NB4 (cell line): Measurements from ENCODE around the gene FRYL.
"Not testable (repeated sequence)": the region's sequence is repeated elsewhere in the genome, so short reads cannot be mapped to it uniquely, and the experiment has no call there.

Source experiments
- DNase-seq: peaks from one replicate; pipeline ENCODE4 v3.0.0; 2010; ENCODE audit warnings: low read depth
- H3K4me3 ChIP-seq: one replicate; pipeline ENCODE4 v1.5.1; 2011; ENCODE audit warnings: mild to moderate bottlenecking, low read depth, low read length, moderate library complexity
- MYC ChIP-seq: IDR thresholded peaks from 2 replicates; pipeline ENCODE4 v1.6.1; 2011; ENCODE audit warnings: low read depth, low read length
- POLR2A ChIP-seq: IDR thresholded peaks from 2 replicates; pipeline ENCODE4 v1.6.1; 2011; ENCODE audit warnings: mild to moderate bottlenecking; ENCODE audit not compliant: insufficient read length; ENCODE audit errors: extremely low read depth
- TF ChIP-seq, protein P1 (sequence below): IDR thresholded peaks from one replicate; pipeline ENCODE4 v1.5.1; 2012; ENCODE audit warnings: low read depth, low read length
- TF ChIP-seq, protein P2 (sequence below): IDR thresholded peaks from 2 replicates; pipeline ENCODE4 v1.6.1; 2011; ENCODE audit warnings: low read depth, low read length

Gene FRYL

DNA sequence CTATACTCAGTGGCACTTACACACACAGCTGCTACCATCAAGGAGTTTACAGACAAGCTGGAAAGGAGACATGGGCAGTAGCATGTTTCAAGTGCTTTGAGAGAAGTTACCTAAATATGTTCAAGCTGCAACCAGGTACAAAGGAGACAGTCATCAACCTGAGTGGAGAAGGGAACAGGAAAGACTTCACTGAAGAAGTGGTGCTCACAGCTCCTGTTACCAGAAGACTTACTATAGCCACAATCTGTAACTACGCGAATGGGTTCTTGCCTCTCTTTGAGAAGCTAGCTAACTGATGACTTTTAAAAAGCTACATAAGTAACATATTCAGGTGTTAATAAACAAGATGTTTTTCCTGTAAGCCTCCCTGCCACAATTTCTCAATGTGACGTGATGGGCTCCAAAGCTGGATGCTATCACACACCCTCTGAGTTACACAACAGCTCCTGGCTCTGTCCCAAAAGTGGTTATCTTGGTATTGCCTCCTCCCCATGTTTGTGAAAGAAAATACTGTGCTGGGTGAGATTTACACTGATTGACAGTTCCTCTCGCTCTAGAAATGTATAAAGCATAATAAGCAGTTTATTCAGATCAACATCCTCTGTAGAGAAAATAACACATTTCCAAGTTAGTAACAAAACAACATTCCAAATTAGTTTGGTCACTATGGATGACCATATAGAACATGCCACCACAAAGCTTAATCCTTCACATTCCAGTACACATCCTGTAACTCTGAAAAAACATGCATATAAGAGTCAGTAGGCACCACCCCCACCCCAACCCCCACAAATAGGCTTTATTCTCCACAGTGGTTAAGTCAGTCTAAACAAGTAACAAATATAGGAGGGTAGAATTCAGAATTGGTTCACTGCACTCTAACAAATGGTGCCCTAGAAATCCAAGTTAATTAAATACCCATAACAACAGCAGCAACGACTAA is 81.8 kb downstream of the FRYL start:
- no peak for TF ChIP-seq POLR2A
- TF ChIP-seq MYC: no peak
- TF ChIP-seq, protein P1, sequence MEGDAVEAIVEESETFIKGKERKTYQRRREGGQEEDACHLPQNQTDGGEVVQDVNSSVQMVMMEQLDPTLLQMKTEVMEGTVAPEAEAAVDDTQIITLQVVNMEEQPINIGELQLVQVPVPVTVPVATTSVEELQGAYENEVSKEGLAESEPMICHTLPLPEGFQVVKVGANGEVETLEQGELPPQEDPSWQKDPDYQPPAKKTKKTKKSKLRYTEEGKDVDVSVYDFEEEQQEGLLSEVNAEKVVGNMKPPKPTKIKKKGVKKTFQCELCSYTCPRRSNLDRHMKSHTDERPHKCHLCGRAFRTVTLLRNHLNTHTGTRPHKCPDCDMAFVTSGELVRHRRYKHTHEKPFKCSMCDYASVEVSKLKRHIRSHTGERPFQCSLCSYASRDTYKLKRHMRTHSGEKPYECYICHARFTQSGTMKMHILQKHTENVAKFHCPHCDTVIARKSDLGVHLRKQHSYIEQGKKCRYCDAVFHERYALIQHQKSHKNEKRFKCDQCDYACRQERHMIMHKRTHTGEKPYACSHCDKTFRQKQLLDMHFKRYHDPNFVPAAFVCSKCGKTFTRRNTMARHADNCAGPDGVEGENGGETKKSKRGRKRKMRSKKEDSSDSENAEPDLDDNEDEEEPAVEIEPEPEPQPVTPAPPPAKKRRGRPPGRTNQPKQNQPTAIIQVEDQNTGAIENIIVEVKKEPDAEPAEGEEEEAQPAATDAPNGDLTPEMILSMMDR: no peak
- TF ChIP-seq, protein P2, sequence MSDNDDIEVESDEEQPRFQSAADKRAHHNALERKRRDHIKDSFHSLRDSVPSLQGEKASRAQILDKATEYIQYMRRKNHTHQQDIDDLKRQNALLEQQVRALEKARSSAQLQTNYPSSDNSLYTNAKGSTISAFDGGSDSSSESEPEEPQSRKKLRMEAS: no peak
- peak; percentile 54 for DNase-seq
- no peak overlapping the region for H3K4me3 ChIP-seq

DNA sequence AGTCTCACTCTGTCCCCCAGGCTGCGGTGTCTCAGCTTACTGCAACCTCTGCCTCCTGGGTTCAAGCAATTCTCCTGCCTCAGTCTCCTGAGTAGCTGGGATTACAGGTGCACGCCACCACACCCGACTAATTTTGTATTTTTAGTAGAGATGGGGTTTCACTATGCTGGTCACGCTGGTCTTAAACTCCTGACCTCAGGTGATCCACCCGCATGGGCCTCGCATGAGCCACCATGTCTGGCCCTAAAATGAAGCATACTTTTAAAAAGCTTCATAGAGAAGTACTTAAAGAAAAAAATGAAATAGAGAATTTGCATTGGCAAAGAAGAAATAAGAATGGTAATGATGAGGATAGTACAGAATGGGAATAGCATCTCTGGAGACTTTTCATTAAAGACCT is 82.6 kb downstream of the FRYL start:
- DNase-seq, H3K4me3 ChIP-seq: not testable (repeated sequence)

DNA sequence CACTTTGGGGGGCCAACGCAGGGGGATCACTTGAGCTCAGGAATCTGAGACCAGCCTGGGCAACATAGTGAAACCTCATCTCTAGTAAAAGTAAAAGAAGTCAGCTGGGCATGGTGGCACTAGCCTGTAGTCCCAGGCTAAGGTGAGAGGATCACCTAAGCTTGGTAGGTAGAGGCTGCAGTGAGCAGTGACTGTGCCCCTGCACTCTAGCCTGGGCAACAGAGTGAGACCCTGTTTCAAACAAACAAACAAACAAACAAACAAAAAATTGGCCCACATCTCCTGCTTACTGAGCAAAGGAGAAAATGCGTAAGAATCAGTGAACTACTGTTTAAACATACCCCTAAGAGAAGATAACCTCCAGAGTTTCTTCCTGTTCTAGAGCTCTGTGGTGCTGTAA is 85.3 kb downstream of the FRYL start:
- DNase-seq: no peak
- TF ChIP-seq, protein P1: no peak
- TF ChIP-seq, protein P2: no peak
- TF ChIP-seq POLR2A (no peak), MYC (no peak)
- no peak overlapping the region for H3K4me3 ChIP-seq

DNA sequence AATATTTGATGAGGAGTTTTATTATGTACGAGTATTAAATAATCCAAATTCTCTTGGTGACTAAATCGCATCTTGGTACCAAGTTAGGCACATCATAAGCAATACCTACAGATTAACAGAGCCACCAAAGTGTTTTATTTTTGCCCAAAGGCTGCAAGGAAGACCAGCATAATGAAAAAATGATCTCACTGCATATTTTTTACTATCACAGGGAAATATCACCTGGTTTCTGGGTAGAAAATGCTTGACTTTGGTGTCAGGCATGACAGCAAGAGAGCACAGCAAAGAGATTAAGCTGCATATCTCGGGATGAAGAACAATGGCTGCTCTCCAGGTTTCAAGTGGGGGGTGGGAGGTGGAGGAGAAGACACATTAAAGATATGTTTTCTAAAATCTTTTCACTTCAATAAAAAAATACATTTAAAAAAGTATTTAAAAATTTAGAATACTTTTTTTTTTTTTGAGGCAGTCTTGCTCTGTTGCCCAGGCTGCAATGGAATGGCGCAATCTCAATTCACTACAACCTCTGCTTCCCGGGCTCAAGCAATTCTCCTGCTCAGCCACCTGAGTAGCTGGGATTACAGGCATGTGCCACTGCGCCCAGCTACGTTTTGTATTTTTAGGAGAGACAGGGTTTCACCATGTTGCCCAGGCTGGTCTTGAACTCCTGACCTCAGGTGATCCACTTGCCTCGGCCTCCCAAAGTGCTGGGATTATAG is 86.1 kb downstream of the FRYL start:
- TF ChIP-seq POLR2A (no peak), MYC (no peak)
- TF ChIP-seq, protein P2: no peak
- TF ChIP-seq, protein P1: no peak
- no peak overlapping the region for H3K4me3 ChIP-seq
- DNase-seq: no peak

DNA sequence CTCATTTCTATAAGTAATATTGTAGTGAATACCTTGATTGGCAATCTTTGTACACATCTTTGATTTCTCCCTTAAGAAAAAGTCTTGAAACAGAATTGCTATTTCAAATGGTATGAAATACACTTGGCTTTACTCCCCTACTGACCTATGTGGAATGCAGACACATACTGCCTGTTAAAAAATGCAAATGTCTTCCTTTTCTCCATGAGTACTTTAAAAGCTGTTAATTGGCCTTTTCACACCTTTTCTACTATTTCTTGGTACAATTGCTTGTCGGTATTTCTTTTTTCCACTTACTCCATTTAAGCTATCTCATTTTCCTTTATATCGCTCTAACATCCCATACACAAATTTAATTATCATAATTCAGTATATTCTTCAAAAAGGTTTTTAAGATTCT is 87.2 kb downstream of the FRYL start:
- DNase-seq: no peak
- TF ChIP-seq, protein P1: no peak
- no peak for TF ChIP-seq POLR2A
- TF ChIP-seq MYC: no peak
- TF ChIP-seq, protein P2: no peak
- H3K4me3 ChIP-seq: no peak overlapping the region

- TF ChIP-seq, protein P2: no peak
- no peak overlapping the region for H3K4me3 ChIP-seq
- no peak for DNase-seq
Observed at GRCh38 chr4:48692044-48692443, 88.0 kb downstream of the FRYL start.

DNA sequence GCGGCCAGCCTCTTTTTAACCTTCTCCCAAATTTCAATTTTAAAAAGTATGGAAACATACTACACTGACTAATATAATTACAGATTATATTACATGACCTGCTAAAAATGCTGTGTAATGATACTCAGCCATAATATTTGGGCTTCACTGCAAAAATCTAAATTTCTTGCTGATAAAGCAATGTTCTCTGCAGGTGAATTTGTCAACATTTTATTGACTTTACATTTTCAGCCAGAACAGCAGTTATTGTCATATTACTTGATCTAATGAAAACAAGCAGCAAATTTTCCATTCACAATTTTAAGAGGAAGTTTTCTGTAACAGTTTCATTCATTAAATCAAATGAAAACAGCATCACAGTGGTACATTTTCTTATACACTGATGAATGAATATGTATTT is 91.1 kb downstream of the FRYL start:
- TF ChIP-seq POLR2A (no peak), MYC (no peak)
- TF ChIP-seq, protein P2: no peak
- TF ChIP-seq, protein P1: no peak
- H3K4me3 ChIP-seq: no peak overlapping the region
- DNase-seq: no peak
